ENCODE measurements around the gene NPR2. TPM values are rescaled to one million over a fixed set of nuclear protein-coding genes. Genes with fewer than 3 reads are reported as not detected.

NPR2 gene
- total and polyA plus RNA-seq, 9 donors = 5.5 to 54.4 (median 18.0) TPM

GRCh38 chr9:35793461-35793860 lies 2.1 kb downstream of the NPR2 start:
- Histone ChIP-seq H3K27me3 (no peaks in the 10 kb centered on the region), H3K4me1 (ENCODE audit: insufficient read depth) (peaks cover 7% of the 10 kb centered on the region), H3K4me3 (no peak overlapping the region), H3K36me3 (no peaks in the 10 kb centered on the region), H3K9me3 (no peaks in the 10 kb centered on the region), H3K27ac (no peak overlapping the region)
- 29 to 41% (median 37%) methylated on average over 2 of the region's 2 CpGs for WGBS, 3 donors
- DNase-seq = no peak
- intact Hi-C loops (cut with DNase I) = loop anchor here in 3 of 4 donors (5.0 to 10.0 kb wide), 4 partner anchors 89 to 154 kb away; no protein-coding TSS in a partner anchor
- no peak for TF ChIP-seq EP300 (IDR thresholded peaks at IDR 0.05)
- TF ChIP-seq, protein P1, sequence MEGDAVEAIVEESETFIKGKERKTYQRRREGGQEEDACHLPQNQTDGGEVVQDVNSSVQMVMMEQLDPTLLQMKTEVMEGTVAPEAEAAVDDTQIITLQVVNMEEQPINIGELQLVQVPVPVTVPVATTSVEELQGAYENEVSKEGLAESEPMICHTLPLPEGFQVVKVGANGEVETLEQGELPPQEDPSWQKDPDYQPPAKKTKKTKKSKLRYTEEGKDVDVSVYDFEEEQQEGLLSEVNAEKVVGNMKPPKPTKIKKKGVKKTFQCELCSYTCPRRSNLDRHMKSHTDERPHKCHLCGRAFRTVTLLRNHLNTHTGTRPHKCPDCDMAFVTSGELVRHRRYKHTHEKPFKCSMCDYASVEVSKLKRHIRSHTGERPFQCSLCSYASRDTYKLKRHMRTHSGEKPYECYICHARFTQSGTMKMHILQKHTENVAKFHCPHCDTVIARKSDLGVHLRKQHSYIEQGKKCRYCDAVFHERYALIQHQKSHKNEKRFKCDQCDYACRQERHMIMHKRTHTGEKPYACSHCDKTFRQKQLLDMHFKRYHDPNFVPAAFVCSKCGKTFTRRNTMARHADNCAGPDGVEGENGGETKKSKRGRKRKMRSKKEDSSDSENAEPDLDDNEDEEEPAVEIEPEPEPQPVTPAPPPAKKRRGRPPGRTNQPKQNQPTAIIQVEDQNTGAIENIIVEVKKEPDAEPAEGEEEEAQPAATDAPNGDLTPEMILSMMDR (IDR thresholded peaks at IDR 0.05) = no peak
- TF ChIP-seq POLR2A (IDR thresholded peaks at IDR 0.05) = no peak

DNA sequence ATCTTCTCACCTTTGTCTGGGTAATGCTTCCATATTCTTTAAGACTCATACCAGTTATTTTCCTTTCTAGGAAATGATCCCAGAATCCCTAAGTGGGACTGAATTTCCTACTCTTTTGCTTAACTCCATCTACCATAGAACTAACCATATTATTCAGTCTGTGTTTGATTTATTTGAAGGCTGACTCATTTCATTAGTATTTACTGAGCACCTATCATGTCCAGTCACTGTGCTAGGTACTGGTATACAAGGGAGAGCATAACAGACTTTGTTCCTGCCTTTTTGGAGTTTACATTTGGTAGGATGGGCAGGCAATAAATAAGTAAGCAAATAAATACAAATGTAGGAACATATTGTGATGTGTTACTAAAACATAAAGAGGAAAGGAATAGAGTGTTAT lies 4.3 kb downstream of the NPR2 start:
- intact Hi-C loops (cut with DNase I) = loop anchor here in 1 of 4 donors (10.0 kb wide), 1 partner anchor 149 kb away; no protein-coding TSS in a partner anchor
- H3K4me1 ChIP-seq (ENCODE audit: insufficient read depth) = peaks cover 7% of the 10 kb centered on the region
- H3K4me3 ChIP-seq = no peak overlapping the region
- DNase-seq = no peak
- TF ChIP-seq, protein P1 (IDR thresholded peaks at IDR 0.05) = no peak
- TF ChIP-seq POLR2A (IDR thresholded peaks at IDR 0.05) = no peak
- no peak for TF ChIP-seq EP300 (IDR thresholded peaks at IDR 0.05)
- no peak overlapping the region for H3K27ac ChIP-seq
- no peaks in the 10 kb centered on the region for H3K9me3 ChIP-seq
- no peaks in the 10 kb centered on the region for H3K36me3 ChIP-seq
- H3K27me3 ChIP-seq = no peaks in the 10 kb centered on the region

GRCh38 chr9:35797311-35798109 lies 6.1 kb downstream of the NPR2 start:
- no peaks in the 10 kb centered on the region for H3K27me3 ChIP-seq
- no peaks in the 10 kb centered on the region for H3K9me3 ChIP-seq
- intact Hi-C loops (cut with DNase I) = loop anchor here in 1 of 4 donors (10.0 kb wide), 1 partner anchor 147 kb away; no protein-coding TSS in a partner anchor
- H3K4me3 ChIP-seq = no peak overlapping the region
- peaks cover 3% of the 10 kb centered on the region for H3K4me1 ChIP-seq (ENCODE audit: insufficient read depth)
- no peak for DNase-seq
- no peak for TF ChIP-seq POLR2A (IDR thresholded peaks at IDR 0.05)
- TF ChIP-seq, protein P1 (IDR thresholded peaks at IDR 0.05) = no peak
- TF ChIP-seq EP300 (IDR thresholded peaks at IDR 0.05) = no peak
- 86 to 88% (median 87%) methylated on average over 6 of the region's 6 CpGs for WGBS, 3 donors
- no peaks in the 10 kb centered on the region for H3K36me3 ChIP-seq
- H3K27ac ChIP-seq = no peak overlapping the region

GRCh38 chr9:35798658-35799374 lies 7.4 kb downstream of the NPR2 start:
- no peaks in the 10 kb centered on the region for H3K27me3 ChIP-seq
- no peaks in the 10 kb centered on the region for H3K36me3 ChIP-seq
- WGBS, 3 donors = 88 to 95% (median 93%) methylated on average over 4 of the region's 4 CpGs
- no peaks in the 10 kb centered on the region for H3K4me1 ChIP-seq (ENCODE audit: insufficient read depth)
- no peak overlapping the region for H3K4me3 ChIP-seq
- DNase-seq = no peak
- intact Hi-C loops (cut with DNase I) = loop anchor here in 1 of 4 donors (10.0 kb wide), 1 partner anchor 146 kb away; no protein-coding TSS in a partner anchor
- H3K9me3 ChIP-seq = no peaks in the 10 kb centered on the region
- no peak overlapping the region for H3K27ac ChIP-seq
- TF ChIP-seq POLR2A (IDR thresholded peaks at IDR 0.05) = no peak
- TF ChIP-seq, protein P1 (IDR thresholded peaks at IDR 0.05) = no peak
- TF ChIP-seq EP300 (IDR thresholded peaks at IDR 0.05) = no peak
